ENCODE results near the gene CEP72.

DNA sequence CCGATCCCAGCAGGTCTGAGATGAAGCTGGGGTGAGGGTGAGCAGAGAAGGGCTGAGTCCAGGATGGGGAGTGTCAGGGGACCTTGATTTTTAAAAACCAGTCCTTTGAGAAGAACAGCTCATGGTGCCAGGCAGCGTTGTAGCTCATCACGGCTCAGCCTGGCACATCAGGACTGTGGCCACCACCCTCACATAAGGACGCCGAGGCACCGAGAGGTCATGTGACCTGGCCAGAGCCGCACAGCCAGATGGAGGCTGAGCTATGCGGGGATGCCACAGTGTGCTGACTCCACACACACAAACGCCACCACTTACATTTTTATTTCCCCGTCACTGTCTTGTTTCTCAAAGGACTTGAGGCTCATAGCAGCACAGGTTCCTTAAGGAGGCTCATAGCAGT lies 32.9 kb upstream of the CEP72 start:
- TF ChIP-seq TAF1 (IDR thresholded peaks at IDR 0.05; ENCODE audit: low read depth) (no peak), CREB1 (IDR thresholded peaks at IDR 0.05; ENCODE audit: low read depth) (no peak), EP300 (IDR thresholded peaks at IDR 0.05; ENCODE audit: borderline replicate concordance) (no peak), YY1 (IDR thresholded peaks at IDR 0.05; ENCODE audit: low read depth) (no peak), CEBPB (IDR thresholded peaks at IDR 0.05) (no peak), ZBTB7A (IDR thresholded peaks at IDR 0.05; ENCODE audit: low read depth) (no peak), RAD21 (IDR thresholded peaks at IDR 0.05; ENCODE audit: low read depth) (no peak), FOXM1 (IDR thresholded peaks at IDR 0.05; ENCODE audit: borderline replicate concordance, low read depth) (no peak), NFIC (IDR thresholded peaks at IDR 0.05) (no peak)
- TF ChIP-seq, protein P1, sequence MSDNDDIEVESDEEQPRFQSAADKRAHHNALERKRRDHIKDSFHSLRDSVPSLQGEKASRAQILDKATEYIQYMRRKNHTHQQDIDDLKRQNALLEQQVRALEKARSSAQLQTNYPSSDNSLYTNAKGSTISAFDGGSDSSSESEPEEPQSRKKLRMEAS (IDR thresholded peaks at IDR 0.05): no peak
- TF ChIP-seq, protein P2, sequence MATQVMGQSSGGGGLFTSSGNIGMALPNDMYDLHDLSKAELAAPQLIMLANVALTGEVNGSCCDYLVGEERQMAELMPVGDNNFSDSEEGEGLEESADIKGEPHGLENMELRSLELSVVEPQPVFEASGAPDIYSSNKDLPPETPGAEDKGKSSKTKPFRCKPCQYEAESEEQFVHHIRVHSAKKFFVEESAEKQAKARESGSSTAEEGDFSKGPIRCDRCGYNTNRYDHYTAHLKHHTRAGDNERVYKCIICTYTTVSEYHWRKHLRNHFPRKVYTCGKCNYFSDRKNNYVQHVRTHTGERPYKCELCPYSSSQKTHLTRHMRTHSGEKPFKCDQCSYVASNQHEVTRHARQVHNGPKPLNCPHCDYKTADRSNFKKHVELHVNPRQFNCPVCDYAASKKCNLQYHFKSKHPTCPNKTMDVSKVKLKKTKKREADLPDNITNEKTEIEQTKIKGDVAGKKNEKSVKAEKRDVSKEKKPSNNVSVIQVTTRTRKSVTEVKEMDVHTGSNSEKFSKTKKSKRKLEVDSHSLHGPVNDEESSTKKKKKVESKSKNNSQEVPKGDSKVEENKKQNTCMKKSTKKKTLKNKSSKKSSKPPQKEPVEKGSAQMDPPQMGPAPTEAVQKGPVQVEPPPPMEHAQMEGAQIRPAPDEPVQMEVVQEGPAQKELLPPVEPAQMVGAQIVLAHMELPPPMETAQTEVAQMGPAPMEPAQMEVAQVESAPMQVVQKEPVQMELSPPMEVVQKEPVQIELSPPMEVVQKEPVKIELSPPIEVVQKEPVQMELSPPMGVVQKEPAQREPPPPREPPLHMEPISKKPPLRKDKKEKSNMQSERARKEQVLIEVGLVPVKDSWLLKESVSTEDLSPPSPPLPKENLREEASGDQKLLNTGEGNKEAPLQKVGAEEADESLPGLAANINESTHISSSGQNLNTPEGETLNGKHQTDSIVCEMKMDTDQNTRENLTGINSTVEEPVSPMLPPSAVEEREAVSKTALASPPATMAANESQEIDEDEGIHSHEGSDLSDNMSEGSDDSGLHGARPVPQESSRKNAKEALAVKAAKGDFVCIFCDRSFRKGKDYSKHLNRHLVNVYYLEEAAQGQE (IDR thresholded peaks at IDR 0.05; ENCODE audit: low read depth): no peak
- TF ChIP-seq, protein P3, sequence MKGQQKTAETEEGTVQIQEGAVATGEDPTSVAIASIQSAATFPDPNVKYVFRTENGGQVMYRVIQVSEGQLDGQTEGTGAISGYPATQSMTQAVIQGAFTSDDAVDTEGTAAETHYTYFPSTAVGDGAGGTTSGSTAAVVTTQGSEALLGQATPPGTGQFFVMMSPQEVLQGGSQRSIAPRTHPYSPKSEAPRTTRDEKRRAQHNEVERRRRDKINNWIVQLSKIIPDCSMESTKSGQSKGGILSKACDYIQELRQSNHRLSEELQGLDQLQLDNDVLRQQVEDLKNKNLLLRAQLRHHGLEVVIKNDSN (IDR thresholded peaks at IDR 0.05): no peak

Data from Ishikawa (cell line).